B cell (primary cell): Measurements from ENCODE around the gene CHST14. TPM values are rescaled to one million over a fixed set of nuclear protein-coding genes. Genes with fewer than 3 reads are reported as not detected.

Experiments
- ATAC-seq: fragments of 200-7000 bp; cut with Tn5 transposase; one replicate; pipeline ENCODE4 v1.10.0; 2021; ENCODE audit warnings: low read depth, mild to moderate bottlenecking, moderate number of reproducible peaks, moderate library complexity
- CTCF ChIA-PET: fragments of 350-600 bp; sonication (Branson Sonifier 250); formaldehyde crosslinking; loops from one replicate; lab custom pipeline; 2021; ENCODE audit warnings: antibody characterized with exemption, inconsistent platforms; lab: Charles Lee
- POLR2A ChIA-PET: fragments of 350-600 bp; sonication (Branson Sonifier 250); formaldehyde crosslinking; loops from one replicate; lab custom pipeline; 2021; ENCODE audit warnings: antibody characterized with exemption; lab: Charles Lee
- DNase-seq: peaks from one replicate; pipeline ENCODE4 v3.0.0; 2013
- H2AFZ ChIP-seq: 2 replicates; pipeline ENCODE4 v1.6.1; 2012; ENCODE audit warnings: mild to moderate bottlenecking, low read depth, low read length; ENCODE audit not compliant: insufficient read depth, poor library complexity, severe bottlenecking
- H3K27ac ChIP-seq, 2 donors: 1 replicate in 1 of 2; 2 replicates in 1 of 2; pipeline ENCODE4 v1.5.1; 2012 to 2013; ENCODE audit warnings: low read length in 2 of 2, mild to moderate bottlenecking in 2 of 2, moderate library complexity in 1 of 2
- H3K27me3 ChIP-seq, 4 experiments: fragments of 200-600 bp in 1 of 4; sonication (generic) in 1 of 4; replicated peaks in 1 of 4; 1 replicate in 2 of 4; 2 replicates in 2 of 4; pipeline versions ENCODE4 v1.6.1 to v1.7.0; 2013 to 2016; ENCODE audit warnings: low read length in 3 of 4, mild to moderate bottlenecking in 2 of 4, mixed read lengths in 1 of 4, moderate library complexity in 1 of 4; ENCODE audit not compliant: insufficient read depth in 4 of 4, control insufficient read depth in 3 of 4; ENCODE audit errors: control extremely low read depth in 1 of 4
- H3K36me3 ChIP-seq, 2 experiments: replicated peaks in 1 of 2; 1 replicate in 1 of 2; 2 replicates in 1 of 2; pipeline versions ENCODE4 v1.6.1 to v1.7.1; 2013; ENCODE audit warnings: low read length in 1 of 2; ENCODE audit not compliant: insufficient read depth in 2 of 2, control insufficient read depth in 1 of 2; ENCODE audit errors: control extremely low read depth in 1 of 2, extremely low read depth in 1 of 2
- H3K4me1 ChIP-seq, 2 donors: fragments of 200-600 bp in 1 of 2; sonication (generic) in 1 of 2; 1 replicate in 1 of 2; 2 replicates in 1 of 2; pipeline versions ENCODE4 v1.5.1 to v1.6.1; 2013 to 2017; ENCODE audit warnings: low read length in 2 of 2; ENCODE audit not compliant: control insufficient read depth in 2 of 2, insufficient read depth in 2 of 2
- H3K4me2 ChIP-seq: replicated peaks from 2 replicates; pipeline ENCODE3; 2012; ENCODE audit warnings: mild to moderate bottlenecking, low read depth, low read length; ENCODE audit not compliant: poor library complexity, severe bottlenecking
- H3K4me3 ChIP-seq, 5 experiments: fragments of 200-600 bp in 1 of 5; sonication (generic) in 1 of 5; 1 replicate in 3 of 5; 2 replicates in 2 of 5; pipeline versions ENCODE4 v1.5.1 to v1.7.0; 2011 to 2016; ENCODE audit warnings: low read length in 4 of 5, mild to moderate bottlenecking in 4 of 5, low read depth in 2 of 5, control low read depth in 1 of 5, moderate library complexity in 1 of 5; ENCODE audit not compliant: insufficient read depth in 1 of 5; ENCODE audit errors: control extremely low read depth in 1 of 5, extremely low read depth in 1 of 5
- H3K79me2 ChIP-seq: fragments of 200-600 bp; sonication (generic); one replicate; pipeline ENCODE4 v1.6.0; 2016; ENCODE audit warnings: low read length; ENCODE audit not compliant: control insufficient read depth, insufficient read depth
- H3K9ac ChIP-seq: fragments of 200-600 bp; sonication (generic); 2 replicates; pipeline ENCODE4 v1.6.1; 2017; ENCODE audit warnings: mild to moderate bottlenecking, low read length, moderate library complexity
- H3K9me3 ChIP-seq, 3 donors: one replicate each; pipeline versions ENCODE4 v1.6.1 to v1.7.1; 2013; ENCODE audit warnings: low read length in 2 of 3; ENCODE audit not compliant: control insufficient read depth in 2 of 3, insufficient read depth in 1 of 3; ENCODE audit errors: control extremely low read depth in 1 of 3
- H4K20me1 ChIP-seq: 2 replicates; pipeline ENCODE4 v1.6.0; 2012; ENCODE audit warnings: mild to moderate bottlenecking, low read length; ENCODE audit not compliant: insufficient read depth, control insufficient read depth, poor library complexity, severe bottlenecking
- H3K27ac Mint-ChIP-seq: one replicate; pipeline ENCODE4 v1.8.0; 2021; ENCODE audit warnings: mixed read lengths
- H3K27me3 Mint-ChIP-seq: one replicate; pipeline ENCODE4 v1.8.0; 2021; ENCODE audit warnings: mixed read lengths
- H3K4me1 Mint-ChIP-seq: one replicate; pipeline ENCODE4 v1.8.0; 2021; ENCODE audit warnings: mixed read lengths
- H3K4me3 Mint-ChIP-seq: one replicate; pipeline ENCODE4 v1.8.0; 2021; ENCODE audit warnings: mixed read lengths
- H3K9me3 Mint-ChIP-seq: one replicate; pipeline ENCODE4 v1.8.0; 2022; ENCODE audit warnings: mixed read lengths; ENCODE audit not compliant: insufficient read depth
- EZH2 ChIP-seq: IDR thresholded peaks from 2 replicates; pipeline ENCODE4 v1.6.1; 2012; ENCODE audit warnings: borderline replicate concordance, low read depth, mild to moderate bottlenecking, moderate library complexity, low read length; ENCODE audit not compliant: insufficient read depth, poor library complexity, severe bottlenecking
- WGBS: methylation state at CpG from one replicate; pipeline ENCODE4 v1.1.5; 2013; ENCODE audit warnings: missing lambda C conversion rate; ENCODE audit not compliant: insufficient coverage; 5-methylcytosine and 5-hydroxymethylcytosine counted together
- intact Hi-C: fragments of 100-400 bp; cut with micrococcal nuclease; formaldehyde crosslinking; loops from one replicate; pipeline ENCODE4 v1.10.0; 2022
- polyA plus RNA-seq: library from polyadenylated mRNA; depleted of rRNA; stranded (reverse); fragments of >200 nt; gene quantifications from 2 replicates; pipeline ENCODE4 v1.2.3, GENCODE V29; 2012
- total RNA-seq, 2 donors: library from RNA; stranded (reverse); fragments of 120-200 nt in 1 of 2; gene quantifications; 1 replicate in 1 of 2; 2 replicates in 1 of 2; pipeline versions ENCODE4 v1.2.3 to v1.2.4, GENCODE V29; 2013 to 2022
- TF ChIP-seq, protein P1 (sequence below): fragments of 200-600 bp; IDR thresholded peaks from one replicate; pipeline ENCODE4 v1.8.0; 2022; ENCODE audit warnings: antibody characterized with exemption, mild to moderate bottlenecking

Gene CHST14
- total and polyA plus RNA-seq, 2 donors (not counting 1 experiment from before 2014, with no cell fraction given) = 5.7 to 16.7 TPM

DNA sequence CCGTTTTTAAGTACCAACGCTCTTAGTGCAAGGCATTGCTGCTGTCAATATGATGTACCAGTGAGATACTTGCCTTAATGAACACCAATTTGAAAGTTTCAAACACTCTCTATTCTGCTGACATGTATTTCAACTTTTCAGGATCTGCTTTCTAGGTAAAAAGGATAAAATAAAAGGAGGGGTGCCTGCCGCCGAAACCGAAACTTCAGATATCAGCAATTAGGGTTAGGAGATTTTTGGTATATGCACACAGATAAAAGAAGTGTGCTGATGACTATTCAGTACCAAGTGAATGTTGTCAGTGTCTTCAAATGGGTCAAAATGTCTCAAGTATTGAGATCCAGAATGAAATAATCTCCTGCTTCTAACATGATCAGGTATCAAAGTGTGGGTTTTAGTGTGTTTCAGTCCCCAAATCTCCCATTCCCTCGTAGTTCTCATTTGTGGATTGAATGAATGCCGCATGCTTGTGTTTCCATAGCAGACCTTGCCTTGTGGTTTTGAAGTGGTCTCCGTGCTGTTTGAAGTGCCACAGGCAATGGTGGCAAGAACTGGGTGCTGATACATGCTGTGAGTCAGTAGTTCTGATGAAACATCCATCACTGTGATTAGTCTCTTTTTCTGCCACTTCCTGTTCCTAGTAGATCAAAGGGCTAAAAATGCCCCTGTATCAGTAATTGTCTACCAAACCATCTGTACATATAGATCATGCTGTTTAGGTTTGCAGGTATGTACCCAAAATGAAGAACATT is 22.5 kb downstream of the CHST14 start:
- Histone ChIP-seq H3K4me3 (no peak overlapping the region), H3K79me2 (no peaks in the 10 kb centered on the region), H3K27me3 (no peaks in the 10 kb centered on the region), H3K36me3 (no peaks in the 10 kb centered on the region), H3K9ac (no peak overlapping the region), H2AFZ (no peak overlapping the region), H4K20me1 (no peaks in the 10 kb centered on the region), H3K9me3 (no peaks in the 10 kb centered on the region), H3K27ac (no peak overlapping the region), H3K4me2 (no peak overlapping the region), H3K4me1 (no peaks in the 10 kb centered on the region)
- peaks cover 15% of the 10 kb centered on the region for H3K27me3 Mint-ChIP-seq
- H3K4me1 Mint-ChIP-seq = no peaks in the 10 kb centered on the region
- intact Hi-C loops = no loop called here
- 76% methylated on average over 4 of the region's 8 CpGs for WGBS
- no peak overlapping the region for H3K4me3 Mint-ChIP-seq
- H3K27ac Mint-ChIP-seq = no peak overlapping the region
- H3K9me3 Mint-ChIP-seq = no peaks in the 10 kb centered on the region
- DNase-seq = no peak
- CTCF ChIA-PET = no interaction called here
- ATAC-seq = no peak
- POLR2A ChIA-PET = no interaction called here
- TF ChIP-seq, protein P1, sequence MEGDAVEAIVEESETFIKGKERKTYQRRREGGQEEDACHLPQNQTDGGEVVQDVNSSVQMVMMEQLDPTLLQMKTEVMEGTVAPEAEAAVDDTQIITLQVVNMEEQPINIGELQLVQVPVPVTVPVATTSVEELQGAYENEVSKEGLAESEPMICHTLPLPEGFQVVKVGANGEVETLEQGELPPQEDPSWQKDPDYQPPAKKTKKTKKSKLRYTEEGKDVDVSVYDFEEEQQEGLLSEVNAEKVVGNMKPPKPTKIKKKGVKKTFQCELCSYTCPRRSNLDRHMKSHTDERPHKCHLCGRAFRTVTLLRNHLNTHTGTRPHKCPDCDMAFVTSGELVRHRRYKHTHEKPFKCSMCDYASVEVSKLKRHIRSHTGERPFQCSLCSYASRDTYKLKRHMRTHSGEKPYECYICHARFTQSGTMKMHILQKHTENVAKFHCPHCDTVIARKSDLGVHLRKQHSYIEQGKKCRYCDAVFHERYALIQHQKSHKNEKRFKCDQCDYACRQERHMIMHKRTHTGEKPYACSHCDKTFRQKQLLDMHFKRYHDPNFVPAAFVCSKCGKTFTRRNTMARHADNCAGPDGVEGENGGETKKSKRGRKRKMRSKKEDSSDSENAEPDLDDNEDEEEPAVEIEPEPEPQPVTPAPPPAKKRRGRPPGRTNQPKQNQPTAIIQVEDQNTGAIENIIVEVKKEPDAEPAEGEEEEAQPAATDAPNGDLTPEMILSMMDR = no peak
- no peak for TF ChIP-seq EZH2

GRCh38 chr15:40495516-40495915 is 24.7 kb downstream of the CHST14 start:
- WGBS = 93% methylated on average over 2 of the region's 2 CpGs
- H3K27ac Mint-ChIP-seq = no peak overlapping the region
- Histone ChIP-seq H3K27ac (no peak overlapping the region), H3K9ac (no peak overlapping the region), H3K4me2 (no peak overlapping the region), H3K9me3 (no peaks in the 10 kb centered on the region), H3K36me3 (no peaks in the 10 kb centered on the region), H2AFZ (no peak overlapping the region), H3K4me3 (no peak overlapping the region), H3K79me2 (no peaks in the 10 kb centered on the region), H3K27me3 (no peaks in the 10 kb centered on the region), H3K4me1 (no peaks in the 10 kb centered on the region), H4K20me1 (no peaks in the 10 kb centered on the region)
- ChIA-PET POLR2A (no interaction called here), CTCF (no interaction called here)
- TF ChIP-seq EZH2 = no peak
- TF ChIP-seq, protein P1 = no peak
- H3K4me1 Mint-ChIP-seq = no peaks in the 10 kb centered on the region
- ATAC-seq = no peak
- H3K4me3 Mint-ChIP-seq = no peak overlapping the region
- no peak for DNase-seq
- H3K27me3 Mint-ChIP-seq = peaks cover 28% of the 10 kb centered on the region
- intact Hi-C loops = no loop called here
- H3K9me3 Mint-ChIP-seq = no peaks in the 10 kb centered on the region
